Left ventricle myocardium inferior (tissue), 1 donor: Measurements from ENCODE around the gene BCKDK. TPM values are rescaled to one million over a fixed set of nuclear protein-coding genes. Genes with fewer than 3 reads are reported as not detected.

Experiments used
- DNase-seq: peaks from one replicate; pipeline ENCODE4 v3.0.0-alpha.2; 2020
- H3K27ac ChIP-seq: fragments of 200-600 bp; replicated peaks from 2 replicates; pipeline ENCODE4 v1.8.0; 2021
- H3K27me3 ChIP-seq: fragments of 200-600 bp; 2 replicates; pipeline ENCODE4 v1.8.0; 2021; ENCODE audit warnings: low read depth
- H3K36me3 ChIP-seq: fragments of 200-600 bp; 2 replicates; pipeline ENCODE4 v1.8.0; 2021
- H3K4me1 ChIP-seq: fragments of 200-600 bp; 2 replicates; pipeline ENCODE4 v1.8.0; 2021
- H3K4me3 ChIP-seq: fragments of 200-600 bp; 2 replicates; pipeline ENCODE4 v1.8.0; 2021; ENCODE audit warnings: mild to moderate bottlenecking, moderate library complexity
- H3K9me3 ChIP-seq: fragments of 200-600 bp; replicated peaks from 2 replicates; pipeline ENCODE4 v1.8.0; 2021
- CTCF ChIP-seq: fragments of 200-600 bp; IDR thresholded peaks from 2 replicates; pipeline ENCODE4 v1.8.0; 2021; ENCODE audit warnings: antibody characterized with exemption, mild to moderate bottlenecking, borderline replicate concordance
- intact Hi-C: fragments of 100-400 bp; cut with micrococcal nuclease; formaldehyde crosslinking; loops from one replicate; pipeline ENCODE4 v1.11.0; 2022
- total RNA-seq: library from RNA; stranded (reverse); fragmentation: NEBNext Ultra II Directional; extraction: Animal tissue kit (Norgen Biotek cat#: 25700); gene quantifications from one replicate; pipeline ENCODE4 v1.2.1, GENCODE V29; 2021
- donor health status: DM: no; HTN: yes; CAD: no; lungs with severe emphysema.

The BCKDK gene
- total RNA-seq, 1 donor from 2014 or later: 75.9 TPM

GRCh38 chr16:31084584-31085302 lies 23.4 kb upstream of the BCKDK start:
- H3K27ac ChIP-seq: no peak overlapping the region
- intact Hi-C loops: no loop called here
- no peak for DNase-seq
- H3K4me1 ChIP-seq: peaks cover 20% of the 10 kb centered on the region
- no peaks in the 10 kb centered on the region for H3K9me3 ChIP-seq
- no peak for TF ChIP-seq CTCF
- H3K36me3 ChIP-seq: peaks cover 80% of the 10 kb centered on the region
- H3K27me3 ChIP-seq: no peaks in the 10 kb centered on the region
- no peak overlapping the region for H3K4me3 ChIP-seq

GRCh38 chr16:31085411-31085810 lies 22.8 kb upstream of the BCKDK start:
- intact Hi-C loops: no loop called here
- Histone ChIP-seq H3K27ac (no peak overlapping the region), H3K4me3 (no peak overlapping the region), H3K27me3 (no peaks in the 10 kb centered on the region), H3K9me3 (no peaks in the 10 kb centered on the region), H3K4me1 (peaks cover 20% of the 10 kb centered on the region), H3K36me3 (peaks cover 76% of the 10 kb centered on the region)
- TF ChIP-seq CTCF: no peak
- no peak for DNase-seq

- intact Hi-C loops: no loop called here
- Histone ChIP-seq H3K27me3 (no peaks in the 10 kb centered on the region), H3K4me3 (no peak overlapping the region), H3K4me1 (peaks cover 20% of the 10 kb centered on the region), H3K27ac (no peak overlapping the region), H3K9me3 (no peaks in the 10 kb centered on the region), H3K36me3 (peaks cover 76% of the 10 kb centered on the region)
- no peak for DNase-seq
- TF ChIP-seq CTCF: no peak
Measured at GRCh38 chr16:31085873-31086628, 22.1 kb upstream of the BCKDK start.

GRCh38 chr16:31086629-31086906 lies 21.6 kb upstream of the BCKDK start:
- TF ChIP-seq CTCF: no peak
- Histone ChIP-seq H3K4me3 (no peak overlapping the region), H3K9me3 (no peaks in the 10 kb centered on the region), H3K36me3 (peaks cover 73% of the 10 kb centered on the region), H3K4me1 (peaks cover 16% of the 10 kb centered on the region), H3K27ac (no peak overlapping the region), H3K27me3 (no peaks in the 10 kb centered on the region)
- DNase-seq: no peak
- intact Hi-C loops: no loop called here

- no peak for DNase-seq
- Histone ChIP-seq H3K27me3 (no peaks in the 10 kb centered on the region), H3K27ac (no peak overlapping the region), H3K36me3 (peaks cover 65% of the 10 kb centered on the region), H3K4me1 (peaks cover 7% of the 10 kb centered on the region), H3K9me3 (no peaks in the 10 kb centered on the region), H3K4me3 (no peak overlapping the region)
- intact Hi-C loops: no loop called here
- TF ChIP-seq CTCF: no peak
Measured at GRCh38 chr16:31087481-31087880, 20.7 kb upstream of the BCKDK start.
